ENCODE measurements around the gene ABAT.

- TF ChIP-seq CTCF (IDR thresholded peaks at IDR 0.05 in 4 of 5, conservative IDR thresholded peaks at IDR 0.05 in 1 of 5) (no peak), POLR2A (IDR thresholded peaks at IDR 0.05) (no peak)
Observed at GRCh38 chr16:8720080-8720966, 45.9 kb downstream of the ABAT start.

All from gastrocnemius medialis (tissue), 4 donors.